WTC11 (cell line): ENCODE measurements around the gene ERC2. TPM values are rescaled to one million over a fixed set of nuclear protein-coding genes. Genes with fewer than 3 reads are reported as not detected.

ENCODE experiments used
- ATAC-seq: fragments of 200-7000 bp; cut with Tn5 transposase; 2 replicates; pipeline ENCODE4 v1.10.0; 2021; ENCODE audit warnings: mild to moderate bottlenecking, moderate library complexity
- CTCF ChIA-PET: fragments of 300-600 bp; sonication (Branson Sonifier 250); formaldehyde crosslinking; loops from one replicate; lab custom pipeline; 2021; ENCODE audit warnings: antibody characterized with exemption; lab: Charles Lee
- POLR2A ChIA-PET: fragments of 350-600 bp; sonication (Branson Sonifier 250); formaldehyde crosslinking; loops from one replicate; lab custom pipeline; 2021; ENCODE audit warnings: antibody characterized with exemption; lab: Charles Lee
- DNase-seq: peaks from one replicate; pipeline ENCODE4 v3.0.0; 2021; ENCODE audit warnings: low spot score
- H3K27ac Mint-ChIP-seq: 2 replicates; pipeline ENCODE4 v1.8.0; 2021; ENCODE audit warnings: mixed read lengths
- H3K27me3 Mint-ChIP-seq: 2 replicates; pipeline ENCODE4 v1.8.0; 2021; ENCODE audit warnings: low read depth, mild to moderate bottlenecking, moderate library complexity, mixed read lengths
- H3K36me3 Mint-ChIP-seq: 2 replicates; pipeline ENCODE4 v1.8.0; 2021; ENCODE audit warnings: mixed read lengths
- H3K4me1 Mint-ChIP-seq: 2 replicates; pipeline ENCODE4 v1.8.0; 2022; ENCODE audit warnings: mixed read lengths
- H3K4me3 Mint-ChIP-seq: 2 replicates; pipeline ENCODE4 v1.8.0; 2021; ENCODE audit warnings: mild to moderate bottlenecking, moderate library complexity, mixed read lengths
- H3K9me3 Mint-ChIP-seq: 2 replicates; pipeline ENCODE4 v1.8.0; 2021; ENCODE audit warnings: mixed read lengths
- CREM ChIP-seq: sonication (generic); formaldehyde crosslinking; IDR thresholded peaks from 2 replicates; pipeline ENCODE4 v1.8.1; 2022; ENCODE audit warnings: mild to moderate bottlenecking, missing genetic modification reagents, moderate library complexity
- ESRRA ChIP-seq: sonication (generic); formaldehyde crosslinking; IDR thresholded peaks from 2 replicates; pipeline ENCODE4 v1.8.1; 2022; ENCODE audit warnings: mild to moderate bottlenecking, missing genetic modification reagents, borderline replicate concordance
- GABPB1 ChIP-seq: sonication (generic); formaldehyde crosslinking; IDR thresholded peaks from 2 replicates; pipeline ENCODE4 v1.8.1; 2023; ENCODE audit warnings: mild to moderate bottlenecking, missing genetic modification reagents
- RELA ChIP-seq: sonication (generic); formaldehyde crosslinking; IDR thresholded peaks from 2 replicates; pipeline ENCODE4 v1.8.1; 2022; ENCODE audit warnings: missing genetic modification reagents, mild to moderate bottlenecking, borderline replicate concordance
- SMAD4 ChIP-seq: sonication (generic); formaldehyde crosslinking; IDR thresholded peaks from 2 replicates; pipeline ENCODE4 v1.8.0; 2022; ENCODE audit warnings: mild to moderate bottlenecking, missing genetic modification reagents
- TEAD1 ChIP-seq: sonication (generic); formaldehyde crosslinking; IDR thresholded peaks from 2 replicates; pipeline ENCODE4 v1.8.0; 2022; ENCODE audit warnings: mild to moderate bottlenecking, missing genetic modification reagents
- TP53 ChIP-seq: sonication (generic); formaldehyde crosslinking; IDR thresholded peaks from 2 replicates; pipeline ENCODE4 v1.8.1; 2023; ENCODE audit warnings: mild to moderate bottlenecking, missing genetic modification reagents
- ZBTB21 ChIP-seq: sonication (generic); formaldehyde crosslinking; IDR thresholded peaks from 2 replicates; pipeline ENCODE4 v1.8.1; 2023; ENCODE audit warnings: mild to moderate bottlenecking, missing genetic modification reagents, borderline replicate concordance
- ZNF138 ChIP-seq: sonication (generic); formaldehyde crosslinking; conservative IDR thresholded peaks from 2 replicates; pipeline ENCODE4 v1.8.1; 2022; ENCODE audit warnings: mild to moderate bottlenecking, moderate library complexity, missing genetic modification reagents
- ZNF219 ChIP-seq: sonication (generic); formaldehyde crosslinking; IDR thresholded peaks from 2 replicates; pipeline ENCODE4 v1.8.0; 2023; ENCODE audit warnings: missing genetic modification reagents, mild to moderate bottlenecking, borderline replicate concordance
- ZNF416 ChIP-seq: fragments of 250-450 bp; sonication (Bioruptor Pico); IDR thresholded peaks from 2 replicates; pipeline ENCODE4 v1.9.0; 2021; ENCODE audit warnings: mild to moderate bottlenecking, inconsistent platforms
- total RNA-seq: library from RNA; stranded (reverse); gene quantifications from 3 replicates; pipeline ENCODE4 v1.2.3, GENCODE V29; 2021
- TF ChIP-seq, protein P1 (sequence below): fragments of 250-450 bp; sonication (Bioruptor Pico); IDR thresholded peaks from 2 replicates; pipeline ENCODE4 v1.9.0; 2021; ENCODE audit warnings: mild to moderate bottlenecking, borderline replicate concordance
- TF ChIP-seq, protein P2 (sequence below): sonication (generic); formaldehyde crosslinking; IDR thresholded peaks from 2 replicates; pipeline ENCODE4 v1.8.1; 2023; ENCODE audit warnings: mild to moderate bottlenecking, missing genetic modification reagents, borderline replicate concordance
- TF ChIP-seq, protein P3 (sequence below): sonication (generic); formaldehyde crosslinking; IDR thresholded peaks from 2 replicates; pipeline ENCODE4 v1.8.1; 2023; ENCODE audit warnings: mild to moderate bottlenecking, missing genetic modification reagents, moderate library complexity
- TF ChIP-seq, protein P4 (sequence below): sonication (generic); formaldehyde crosslinking; IDR thresholded peaks from 2 replicates; pipeline ENCODE4 v1.8.0; 2022; ENCODE audit warnings: mild to moderate bottlenecking, missing genetic modification reagents
- TF ChIP-seq, protein P5 (sequence below): sonication (generic); formaldehyde crosslinking; IDR thresholded peaks from 2 replicates; pipeline ENCODE4 v1.8.0; 2022; ENCODE audit warnings: mild to moderate bottlenecking, missing genetic modification reagents
- TF ChIP-seq, protein P6 (sequence below): fragments of 250-450 bp; sonication (Bioruptor Pico); IDR thresholded peaks from 2 replicates; pipeline ENCODE4 v1.9.0; 2021; ENCODE audit warnings: mild to moderate bottlenecking
- TF ChIP-seq, protein P7 (sequence below): fragments of 250-450 bp; sonication (Bioruptor Pico); IDR thresholded peaks from 2 replicates; pipeline ENCODE4 v2.1.2; 2022; ENCODE audit warnings: mild to moderate bottlenecking, moderate library complexity
- TF ChIP-seq, protein P8 (sequence below): sonication (generic); formaldehyde crosslinking; IDR thresholded peaks from 2 replicates; pipeline ENCODE4 v1.8.1; 2022; ENCODE audit warnings: missing genetic modification reagents, borderline replicate concordance

ERC2 gene
- total RNA-seq, 1 experiment from 2014 or later: 23.5 TPM

DNA sequence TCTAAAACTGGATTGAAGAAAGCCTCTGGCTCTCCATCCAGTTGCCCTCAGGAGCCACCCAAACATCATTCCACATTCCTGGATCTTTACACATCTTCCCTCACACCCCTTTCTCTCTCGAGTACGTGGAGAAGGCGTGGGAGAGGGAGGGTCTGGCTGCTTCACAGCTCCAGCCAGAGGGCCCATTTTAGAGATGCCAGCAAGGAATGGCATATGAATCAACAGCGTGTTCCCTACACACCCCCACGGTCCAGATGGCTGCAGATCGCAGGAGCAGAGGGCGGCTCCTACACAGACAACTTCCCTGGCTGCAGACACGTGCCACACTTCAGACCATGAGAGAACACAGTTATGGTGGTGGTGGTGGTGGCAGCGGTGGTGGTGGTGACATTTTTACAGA lies 280.1 kb downstream of the ERC2 start (continued):
- TF ChIP-seq, protein P1, sequence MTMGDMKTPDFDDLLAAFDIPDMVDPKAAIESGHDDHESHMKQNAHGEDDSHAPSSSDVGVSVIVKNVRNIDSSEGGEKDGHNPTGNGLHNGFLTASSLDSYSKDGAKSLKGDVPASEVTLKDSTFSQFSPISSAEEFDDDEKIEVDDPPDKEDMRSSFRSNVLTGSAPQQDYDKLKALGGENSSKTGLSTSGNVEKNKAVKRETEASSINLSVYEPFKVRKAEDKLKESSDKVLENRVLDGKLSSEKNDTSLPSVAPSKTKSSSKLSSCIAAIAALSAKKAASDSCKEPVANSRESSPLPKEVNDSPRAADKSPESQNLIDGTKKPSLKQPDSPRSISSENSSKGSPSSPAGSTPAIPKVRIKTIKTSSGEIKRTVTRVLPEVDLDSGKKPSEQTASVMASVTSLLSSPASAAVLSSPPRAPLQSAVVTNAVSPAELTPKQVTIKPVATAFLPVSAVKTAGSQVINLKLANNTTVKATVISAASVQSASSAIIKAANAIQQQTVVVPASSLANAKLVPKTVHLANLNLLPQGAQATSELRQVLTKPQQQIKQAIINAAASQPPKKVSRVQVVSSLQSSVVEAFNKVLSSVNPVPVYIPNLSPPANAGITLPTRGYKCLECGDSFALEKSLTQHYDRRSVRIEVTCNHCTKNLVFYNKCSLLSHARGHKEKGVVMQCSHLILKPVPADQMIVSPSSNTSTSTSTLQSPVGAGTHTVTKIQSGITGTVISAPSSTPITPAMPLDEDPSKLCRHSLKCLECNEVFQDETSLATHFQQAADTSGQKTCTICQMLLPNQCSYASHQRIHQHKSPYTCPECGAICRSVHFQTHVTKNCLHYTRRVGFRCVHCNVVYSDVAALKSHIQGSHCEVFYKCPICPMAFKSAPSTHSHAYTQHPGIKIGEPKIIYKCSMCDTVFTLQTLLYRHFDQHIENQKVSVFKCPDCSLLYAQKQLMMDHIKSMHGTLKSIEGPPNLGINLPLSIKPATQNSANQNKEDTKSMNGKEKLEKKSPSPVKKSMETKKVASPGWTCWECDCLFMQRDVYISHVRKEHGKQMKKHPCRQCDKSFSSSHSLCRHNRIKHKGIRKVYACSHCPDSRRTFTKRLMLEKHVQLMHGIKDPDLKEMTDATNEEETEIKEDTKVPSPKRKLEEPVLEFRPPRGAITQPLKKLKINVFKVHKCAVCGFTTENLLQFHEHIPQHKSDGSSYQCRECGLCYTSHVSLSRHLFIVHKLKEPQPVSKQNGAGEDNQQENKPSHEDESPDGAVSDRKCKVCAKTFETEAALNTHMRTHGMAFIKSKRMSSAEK: no peak
- TF ChIP-seq ZNF138 (CRISPR knock-in tag) (no peak), TP53 (CRISPR knock-in tag) (no peak)
- TF ChIP-seq, protein P2, sequence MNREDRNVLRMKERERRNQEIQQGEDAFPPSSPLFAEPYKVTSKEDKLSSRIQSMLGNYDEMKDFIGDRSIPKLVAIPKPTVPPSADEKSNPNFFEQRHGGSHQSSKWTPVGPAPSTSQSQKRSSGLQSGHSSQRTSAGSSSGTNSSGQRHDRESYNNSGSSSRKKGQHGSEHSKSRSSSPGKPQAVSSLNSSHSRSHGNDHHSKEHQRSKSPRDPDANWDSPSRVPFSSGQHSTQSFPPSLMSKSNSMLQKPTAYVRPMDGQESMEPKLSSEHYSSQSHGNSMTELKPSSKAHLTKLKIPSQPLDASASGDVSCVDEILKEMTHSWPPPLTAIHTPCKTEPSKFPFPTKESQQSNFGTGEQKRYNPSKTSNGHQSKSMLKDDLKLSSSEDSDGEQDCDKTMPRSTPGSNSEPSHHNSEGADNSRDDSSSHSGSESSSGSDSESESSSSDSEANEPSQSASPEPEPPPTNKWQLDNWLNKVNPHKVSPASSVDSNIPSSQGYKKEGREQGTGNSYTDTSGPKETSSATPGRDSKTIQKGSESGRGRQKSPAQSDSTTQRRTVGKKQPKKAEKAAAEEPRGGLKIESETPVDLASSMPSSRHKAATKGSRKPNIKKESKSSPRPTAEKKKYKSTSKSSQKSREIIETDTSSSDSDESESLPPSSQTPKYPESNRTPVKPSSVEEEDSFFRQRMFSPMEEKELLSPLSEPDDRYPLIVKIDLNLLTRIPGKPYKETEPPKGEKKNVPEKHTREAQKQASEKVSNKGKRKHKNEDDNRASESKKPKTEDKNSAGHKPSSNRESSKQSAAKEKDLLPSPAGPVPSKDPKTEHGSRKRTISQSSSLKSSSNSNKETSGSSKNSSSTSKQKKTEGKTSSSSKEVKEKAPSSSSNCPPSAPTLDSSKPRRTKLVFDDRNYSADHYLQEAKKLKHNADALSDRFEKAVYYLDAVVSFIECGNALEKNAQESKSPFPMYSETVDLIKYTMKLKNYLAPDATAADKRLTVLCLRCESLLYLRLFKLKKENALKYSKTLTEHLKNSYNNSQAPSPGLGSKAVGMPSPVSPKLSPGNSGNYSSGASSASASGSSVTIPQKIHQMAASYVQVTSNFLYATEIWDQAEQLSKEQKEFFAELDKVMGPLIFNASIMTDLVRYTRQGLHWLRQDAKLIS: no peak

DNA sequence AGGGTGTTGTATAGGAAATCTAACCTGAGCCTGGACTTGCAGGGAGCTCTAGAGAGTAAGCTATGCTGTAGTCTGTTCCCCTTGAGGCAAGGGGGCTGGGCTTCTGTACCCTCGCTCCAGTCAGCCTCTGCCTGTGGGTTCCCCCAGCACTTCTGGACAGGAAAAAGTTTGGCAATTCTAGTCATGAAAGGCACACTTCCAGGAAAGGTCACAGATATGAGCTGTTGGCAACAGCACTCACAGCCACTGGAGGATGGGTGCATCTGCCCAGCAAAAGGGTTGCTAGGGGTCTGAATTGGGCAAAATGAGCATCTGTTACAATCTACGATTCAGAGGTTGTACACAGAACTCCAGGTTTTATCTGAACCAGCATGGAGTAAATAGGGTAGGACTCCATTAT lies 281.2 kb downstream of the ERC2 start:
- CTCF ChIA-PET: interaction anchor here (0.6 to 1.4 kb wide), 2 partner anchors 15 to 96 kb away, joined by 3 read pairs; no protein-coding TSS in a partner anchor
- ATAC-seq (no peak), DNase-seq (no peak)
- Mint-ChIP-seq H3K27ac (no peak overlapping the region), H3K36me3 (no peaks in the 10 kb centered on the region), H3K4me3 (no peak overlapping the region), H3K4me1 (no peaks in the 10 kb centered on the region), H3K27me3 (no peaks in the 10 kb centered on the region), H3K9me3 (no peaks in the 10 kb centered on the region)
- POLR2A ChIA-PET: no interaction called here
- TF ChIP-seq ESRRA: no peak
- TF ChIP-seq TEAD1: no peak
- no peak for TF ChIP-seq SMAD4
- TF ChIP-seq, protein P3, sequence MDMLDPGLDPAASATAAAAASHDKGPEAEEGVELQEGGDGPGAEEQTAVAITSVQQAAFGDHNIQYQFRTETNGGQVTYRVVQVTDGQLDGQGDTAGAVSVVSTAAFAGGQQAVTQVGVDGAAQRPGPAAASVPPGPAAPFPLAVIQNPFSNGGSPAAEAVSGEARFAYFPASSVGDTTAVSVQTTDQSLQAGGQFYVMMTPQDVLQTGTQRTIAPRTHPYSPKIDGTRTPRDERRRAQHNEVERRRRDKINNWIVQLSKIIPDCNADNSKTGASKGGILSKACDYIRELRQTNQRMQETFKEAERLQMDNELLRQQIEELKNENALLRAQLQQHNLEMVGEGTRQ (CRISPR knock-in tag): no peak
- no peak for TF ChIP-seq ZNF416
- TF ChIP-seq, protein P4, sequence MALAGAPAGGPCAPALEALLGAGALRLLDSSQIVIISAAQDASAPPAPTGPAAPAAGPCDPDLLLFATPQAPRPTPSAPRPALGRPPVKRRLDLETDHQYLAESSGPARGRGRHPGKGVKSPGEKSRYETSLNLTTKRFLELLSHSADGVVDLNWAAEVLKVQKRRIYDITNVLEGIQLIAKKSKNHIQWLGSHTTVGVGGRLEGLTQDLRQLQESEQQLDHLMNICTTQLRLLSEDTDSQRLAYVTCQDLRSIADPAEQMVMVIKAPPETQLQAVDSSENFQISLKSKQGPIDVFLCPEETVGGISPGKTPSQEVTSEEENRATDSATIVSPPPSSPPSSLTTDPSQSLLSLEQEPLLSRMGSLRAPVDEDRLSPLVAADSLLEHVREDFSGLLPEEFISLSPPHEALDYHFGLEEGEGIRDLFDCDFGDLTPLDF (CRISPR knock-in tag): no peak
- no peak for TF ChIP-seq ZBTB21 (CRISPR knock-in tag)
- TF ChIP-seq, protein P5, sequence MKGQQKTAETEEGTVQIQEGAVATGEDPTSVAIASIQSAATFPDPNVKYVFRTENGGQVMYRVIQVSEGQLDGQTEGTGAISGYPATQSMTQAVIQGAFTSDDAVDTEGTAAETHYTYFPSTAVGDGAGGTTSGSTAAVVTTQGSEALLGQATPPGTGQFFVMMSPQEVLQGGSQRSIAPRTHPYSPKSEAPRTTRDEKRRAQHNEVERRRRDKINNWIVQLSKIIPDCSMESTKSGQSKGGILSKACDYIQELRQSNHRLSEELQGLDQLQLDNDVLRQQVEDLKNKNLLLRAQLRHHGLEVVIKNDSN (CRISPR knock-in tag): no peak
- TF ChIP-seq CREM (CRISPR knock-in tag): no peak
- TF ChIP-seq, protein P6, sequence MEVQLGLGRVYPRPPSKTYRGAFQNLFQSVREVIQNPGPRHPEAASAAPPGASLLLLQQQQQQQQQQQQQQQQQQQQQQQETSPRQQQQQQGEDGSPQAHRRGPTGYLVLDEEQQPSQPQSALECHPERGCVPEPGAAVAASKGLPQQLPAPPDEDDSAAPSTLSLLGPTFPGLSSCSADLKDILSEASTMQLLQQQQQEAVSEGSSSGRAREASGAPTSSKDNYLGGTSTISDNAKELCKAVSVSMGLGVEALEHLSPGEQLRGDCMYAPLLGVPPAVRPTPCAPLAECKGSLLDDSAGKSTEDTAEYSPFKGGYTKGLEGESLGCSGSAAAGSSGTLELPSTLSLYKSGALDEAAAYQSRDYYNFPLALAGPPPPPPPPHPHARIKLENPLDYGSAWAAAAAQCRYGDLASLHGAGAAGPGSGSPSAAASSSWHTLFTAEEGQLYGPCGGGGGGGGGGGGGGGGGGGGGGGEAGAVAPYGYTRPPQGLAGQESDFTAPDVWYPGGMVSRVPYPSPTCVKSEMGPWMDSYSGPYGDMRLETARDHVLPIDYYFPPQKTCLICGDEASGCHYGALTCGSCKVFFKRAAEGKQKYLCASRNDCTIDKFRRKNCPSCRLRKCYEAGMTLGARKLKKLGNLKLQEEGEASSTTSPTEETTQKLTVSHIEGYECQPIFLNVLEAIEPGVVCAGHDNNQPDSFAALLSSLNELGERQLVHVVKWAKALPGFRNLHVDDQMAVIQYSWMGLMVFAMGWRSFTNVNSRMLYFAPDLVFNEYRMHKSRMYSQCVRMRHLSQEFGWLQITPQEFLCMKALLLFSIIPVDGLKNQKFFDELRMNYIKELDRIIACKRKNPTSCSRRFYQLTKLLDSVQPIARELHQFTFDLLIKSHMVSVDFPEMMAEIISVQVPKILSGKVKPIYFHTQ (CRISPR knock-in tag): no peak
- no peak for TF ChIP-seq ZNF219 (CRISPR knock-in tag)
- TF ChIP-seq, protein P7, sequence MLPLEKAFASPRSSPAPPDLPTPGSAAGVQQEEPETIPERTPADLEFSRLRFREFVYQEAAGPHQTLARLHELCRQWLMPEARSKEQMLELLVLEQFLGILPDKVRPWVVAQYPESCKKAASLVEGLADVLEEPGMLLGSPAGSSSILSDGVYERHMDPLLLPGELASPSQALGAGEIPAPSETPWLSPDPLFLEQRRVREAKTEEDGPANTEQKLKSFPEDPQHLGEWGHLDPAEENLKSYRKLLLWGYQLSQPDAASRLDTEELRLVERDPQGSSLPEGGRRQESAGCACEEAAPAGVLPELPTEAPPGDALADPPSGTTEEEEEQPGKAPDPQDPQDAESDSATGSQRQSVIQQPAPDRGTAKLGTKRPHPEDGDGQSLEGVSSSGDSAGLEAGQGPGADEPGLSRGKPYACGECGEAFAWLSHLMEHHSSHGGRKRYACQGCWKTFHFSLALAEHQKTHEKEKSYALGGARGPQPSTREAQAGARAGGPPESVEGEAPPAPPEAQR (CRISPR knock-in tag): no peak
- TF ChIP-seq GABPB1 (CRISPR knock-in tag): no peak
- TF ChIP-seq RELA (CRISPR knock-in tag): no peak
- TF ChIP-seq, protein P8, sequence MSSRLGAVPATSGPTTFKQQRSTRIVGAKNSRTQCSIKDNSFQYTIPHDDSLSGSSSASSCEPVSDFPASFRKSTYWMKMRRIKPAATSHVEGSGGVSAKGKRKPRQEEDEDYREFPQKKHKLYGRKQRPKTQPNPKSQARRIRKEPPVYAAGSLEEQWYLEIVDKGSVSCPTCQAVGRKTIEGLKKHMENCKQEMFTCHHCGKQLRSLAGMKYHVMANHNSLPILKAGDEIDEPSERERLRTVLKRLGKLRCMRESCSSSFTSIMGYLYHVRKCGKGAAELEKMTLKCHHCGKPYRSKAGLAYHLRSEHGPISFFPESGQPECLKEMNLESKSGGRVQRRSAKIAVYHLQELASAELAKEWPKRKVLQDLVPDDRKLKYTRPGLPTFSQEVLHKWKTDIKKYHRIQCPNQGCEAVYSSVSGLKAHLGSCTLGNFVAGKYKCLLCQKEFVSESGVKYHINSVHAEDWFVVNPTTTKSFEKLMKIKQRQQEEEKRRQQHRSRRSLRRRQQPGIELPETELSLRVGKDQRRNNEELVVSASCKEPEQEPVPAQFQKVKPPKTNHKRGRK (CRISPR knock-in tag): no peak
